Ramos (cell line): ENCODE data around the gene GPLD1.

Source experiments
- in situ Hi-C: fragments of 300-500 bp; cut with MboI; formaldehyde crosslinking; loops from one replicate; pipeline ENCODE4 v1.14.3; 2022; ENCODE audit warnings: low sequenced_read_pairs; ENCODE audit not compliant: unreplicated experiment

Gene GPLD1

GRCh38 chr6:24464253-24465038 lies 24.9 kb downstream of the GPLD1 start:
- in situ Hi-C loops = no loop called here

DNA sequence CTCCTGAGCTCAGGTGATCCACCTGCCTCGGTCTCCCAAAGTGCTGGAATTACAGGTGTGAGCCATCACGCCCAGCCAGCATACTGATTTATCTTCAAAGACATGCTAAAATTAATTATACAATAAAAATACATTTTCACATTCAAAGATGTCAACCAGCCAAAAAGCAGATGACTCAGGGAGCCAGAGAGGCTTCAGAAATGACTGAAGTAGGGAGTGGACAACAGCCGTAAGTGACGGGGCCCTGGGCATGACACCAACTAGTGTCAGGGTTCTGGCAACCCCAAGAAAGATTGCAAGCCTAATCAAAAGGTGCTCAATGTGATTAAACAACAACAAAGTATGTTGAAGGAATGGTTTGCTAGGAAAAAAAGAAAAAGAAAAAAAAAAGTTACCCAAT lies 28.4 kb downstream of the GPLD1 start:
- in situ Hi-C loops = no loop called here

DNA sequence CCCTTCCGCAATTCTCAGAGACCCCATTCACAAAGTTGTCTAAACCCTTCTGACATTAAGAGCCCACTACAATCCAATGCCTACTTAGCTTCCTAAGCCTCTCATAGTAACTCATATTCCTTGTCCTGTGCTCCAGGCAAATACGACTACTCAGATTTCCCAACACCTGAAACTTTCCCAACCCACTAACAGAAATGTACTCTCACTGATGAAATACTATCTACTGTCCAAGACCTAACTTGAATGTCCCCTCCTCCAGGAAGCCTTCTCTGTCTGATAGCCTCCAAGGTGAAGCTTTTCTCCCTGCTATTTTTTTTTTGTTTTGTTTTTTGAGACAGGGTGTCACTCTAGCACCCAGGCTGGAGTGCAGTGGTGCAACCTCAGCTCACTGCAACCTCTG lies 30.4 kb downstream of the GPLD1 start:
- in situ Hi-C loops = no loop called here

DNA sequence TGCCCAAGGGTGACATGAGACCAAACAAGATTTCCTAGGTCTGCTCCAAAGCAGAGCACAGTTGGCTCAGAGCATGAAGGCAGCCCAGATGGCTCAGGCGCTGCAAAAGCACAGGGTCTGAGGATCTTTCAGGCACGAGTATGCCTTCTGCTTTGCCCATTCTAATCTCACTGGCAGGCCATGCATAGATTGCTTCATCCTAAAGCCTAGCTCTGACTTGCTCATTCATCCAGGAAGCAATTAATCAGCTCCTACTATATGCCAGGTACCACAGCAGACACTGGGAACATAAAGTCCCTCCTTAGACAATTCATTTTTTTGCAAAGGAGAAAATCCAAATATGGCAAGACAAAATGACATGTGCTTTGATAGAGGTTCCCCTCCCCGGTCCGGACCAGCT lies 31.2 kb downstream of the GPLD1 start:
- in situ Hi-C loops = no loop called here

- in situ Hi-C loops = no loop called here
Observed at GRCh38 chr6:24455061-24455460, 34.3 kb downstream of the GPLD1 start.

DNA sequence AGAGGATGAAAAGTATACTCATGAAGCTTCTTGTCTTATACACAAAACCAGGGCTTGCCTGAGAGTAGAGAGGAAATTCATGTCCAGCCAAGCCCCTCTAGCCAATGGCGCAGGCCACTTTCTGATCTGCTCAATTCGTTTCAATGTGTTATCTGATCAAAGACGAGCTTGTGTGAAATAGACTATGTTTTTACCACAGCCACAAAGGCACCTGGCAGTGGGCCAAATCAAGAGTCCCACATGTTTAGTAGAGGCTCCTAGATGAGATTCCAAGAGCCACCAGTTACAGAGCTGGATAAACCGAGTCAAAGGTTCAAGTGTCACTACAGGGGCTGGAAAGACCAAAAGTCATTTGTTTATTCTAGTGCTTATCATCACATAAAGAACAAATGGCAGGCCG lies 34.9 kb downstream of the GPLD1 start:
- in situ Hi-C loops = no loop called here

DNA sequence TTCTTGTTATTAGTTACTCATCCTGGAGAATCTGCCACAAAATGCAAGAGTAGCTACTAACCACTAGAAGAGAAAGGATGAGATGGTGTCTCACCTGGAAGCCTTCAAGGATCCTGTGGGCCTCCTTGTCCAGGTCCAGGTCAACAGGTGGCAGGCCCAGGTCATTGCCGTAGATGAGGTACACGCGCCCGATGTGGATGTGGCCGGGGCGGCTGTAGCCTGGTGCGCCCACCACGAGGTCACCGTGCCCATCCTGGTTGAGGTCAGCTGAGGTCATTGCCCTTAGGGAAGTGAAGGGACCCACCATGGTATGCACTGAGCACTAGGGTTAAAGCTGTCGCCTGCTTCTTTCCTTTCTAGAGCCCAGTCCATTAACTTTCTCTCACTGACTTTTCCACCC lies 35.5 kb downstream of the GPLD1 start:
- in situ Hi-C loops = no loop called here

DNA sequence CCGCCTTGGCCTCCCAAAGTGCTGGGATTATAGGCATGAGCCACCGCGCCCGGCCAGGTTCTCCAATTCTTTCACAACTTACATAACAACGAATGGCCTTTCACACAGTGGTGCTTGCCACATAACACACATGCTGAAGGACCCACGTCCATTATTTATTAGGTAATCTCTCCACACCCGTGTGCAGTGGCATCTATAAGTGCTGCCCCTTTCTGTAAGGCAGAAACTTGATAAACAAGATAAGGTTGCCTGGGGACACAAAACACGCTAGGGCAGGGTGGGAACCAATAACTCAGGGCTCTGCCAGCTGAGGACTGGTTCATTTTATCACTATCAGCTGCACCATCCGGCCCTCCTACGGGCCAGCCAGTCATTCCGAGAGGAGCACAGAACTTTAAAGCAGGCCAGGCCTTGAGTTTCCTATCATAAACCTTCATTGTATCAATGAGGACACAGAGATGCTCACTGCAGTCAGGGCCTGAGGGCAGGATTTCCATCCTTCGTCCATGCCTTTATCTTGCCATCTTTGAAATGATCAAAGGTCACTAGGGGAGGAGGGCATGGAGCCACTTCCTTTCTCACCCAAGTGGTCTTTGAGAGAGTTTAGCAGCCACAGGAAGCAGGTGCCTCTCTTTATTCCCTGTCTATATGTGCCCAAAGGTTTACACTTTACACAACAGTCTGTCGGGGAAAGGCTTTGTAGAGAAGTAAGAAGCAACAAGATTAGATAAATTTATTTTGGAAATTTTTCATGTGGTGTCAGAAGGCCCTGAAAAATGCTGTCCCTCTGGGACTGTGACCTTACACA lies 37.6 kb downstream of the GPLD1 start:
- in situ Hi-C loops = no loop called here

DNA sequence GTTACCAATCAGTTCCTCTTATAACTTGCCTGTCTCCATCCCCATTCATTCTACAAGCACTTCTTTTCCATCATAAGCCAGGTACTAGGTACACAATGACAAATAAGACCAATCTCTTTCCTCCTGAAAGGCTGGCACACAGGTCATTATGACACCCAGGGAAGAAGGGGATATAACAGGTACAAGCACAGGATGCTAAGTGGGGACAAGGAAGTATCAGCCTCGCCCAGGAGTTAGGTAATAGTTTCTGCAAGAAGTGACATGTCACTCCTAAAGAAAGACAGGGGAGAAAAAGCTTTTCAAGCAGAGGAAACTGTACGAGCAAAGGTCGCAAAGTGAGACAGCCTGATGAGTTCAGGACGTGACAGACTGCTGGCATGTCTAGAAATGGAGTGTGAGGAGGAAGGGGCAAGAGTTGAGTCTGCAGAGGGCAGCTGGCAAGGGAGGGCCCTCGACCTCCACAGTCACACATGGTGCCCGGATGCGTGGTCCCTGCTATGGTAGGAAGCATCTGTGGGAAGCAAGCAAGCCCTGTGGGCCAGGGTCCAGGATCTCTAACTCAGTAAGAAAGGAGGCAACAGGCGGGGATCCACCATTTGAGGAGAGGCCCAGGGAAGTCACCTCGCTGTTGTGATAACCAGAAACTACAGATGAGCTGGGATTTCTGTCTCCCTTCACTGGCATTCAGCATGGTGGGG lies 40.4 kb downstream of the GPLD1 start:
- in situ Hi-C loops = no loop called here

- in situ Hi-C loops = no loop called here
Observed at GRCh38 chr6:24448396-24448795, 41.0 kb downstream of the GPLD1 start.

- in situ Hi-C loops = no loop called here
Observed at GRCh38 chr6:24446670-24447069, 42.7 kb downstream of the GPLD1 start.

GRCh38 chr6:24445704-24446103 lies 43.7 kb downstream of the GPLD1 start:
- in situ Hi-C loops = no loop called here

DNA sequence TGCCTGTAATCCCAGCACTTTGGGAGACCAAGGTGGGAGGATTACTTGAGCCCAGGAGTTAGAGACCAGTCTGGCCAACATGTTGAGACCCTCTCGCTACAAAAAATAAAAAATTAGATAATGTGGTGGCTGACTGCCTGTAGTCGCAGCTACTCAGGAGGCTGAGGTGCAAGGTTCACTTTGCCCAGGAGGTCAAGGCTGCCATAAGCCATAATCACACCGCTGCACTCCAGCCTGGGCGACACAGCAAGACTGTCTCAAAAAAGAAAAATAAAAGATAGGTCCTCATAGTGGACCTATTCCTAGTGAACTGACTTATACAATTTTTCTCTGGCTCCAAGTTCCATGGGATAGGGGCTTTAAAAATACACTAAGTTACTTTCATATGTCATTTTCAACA lies 44.8 kb downstream of the GPLD1 start:
- in situ Hi-C loops = no loop called here

DNA sequence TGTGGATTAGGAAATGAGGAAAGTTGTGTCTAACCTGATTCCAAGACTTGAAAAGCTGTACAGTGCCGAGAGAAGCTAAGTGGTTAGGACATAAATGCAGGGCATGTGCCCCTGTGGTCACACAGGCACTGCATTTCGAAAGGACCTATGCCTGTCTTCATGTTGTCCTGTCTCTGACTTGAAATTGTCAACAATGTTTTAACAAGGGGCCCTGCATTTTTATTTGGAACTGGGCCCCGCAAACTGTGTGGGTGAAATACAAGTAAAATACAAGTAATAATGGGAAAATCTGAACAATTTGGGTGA lies 47.8 kb downstream of the GPLD1 start:
- in situ Hi-C loops = no loop called here

GRCh38 chr6:24440897-24441598 lies 48.3 kb downstream of the GPLD1 start:
- in situ Hi-C loops = no loop called here

- in situ Hi-C loops = loop anchor here (10.0 kb wide), 1 partner anchor 255 kb away; no protein-coding TSS in a partner anchor
Observed at GRCh38 chr6:24439858-24440539, 49.4 kb downstream of the GPLD1 start.

DNA sequence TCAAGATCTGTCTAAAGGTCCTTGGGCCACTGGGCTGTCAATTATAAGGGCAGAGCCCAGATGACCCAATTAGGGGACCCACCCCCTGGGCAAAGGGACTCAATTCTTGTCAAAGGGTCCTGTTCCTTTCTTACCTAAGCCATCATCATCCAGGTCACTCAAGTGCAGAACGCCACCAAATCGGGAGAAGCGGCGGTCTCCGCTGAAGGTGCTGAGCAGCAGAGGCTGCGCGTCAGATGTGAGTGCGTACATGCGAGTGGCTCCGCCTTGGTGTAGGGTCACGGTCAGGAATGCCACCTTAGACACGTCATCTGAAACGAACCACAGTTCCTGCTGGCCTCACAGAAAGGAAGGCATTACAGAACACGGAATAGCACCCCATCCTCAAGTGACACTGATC lies 52.4 kb downstream of the GPLD1 start:
- in situ Hi-C loops = loop anchor here (10.0 kb wide), 1 partner anchor 258 kb away; no protein-coding TSS in a partner anchor

DNA sequence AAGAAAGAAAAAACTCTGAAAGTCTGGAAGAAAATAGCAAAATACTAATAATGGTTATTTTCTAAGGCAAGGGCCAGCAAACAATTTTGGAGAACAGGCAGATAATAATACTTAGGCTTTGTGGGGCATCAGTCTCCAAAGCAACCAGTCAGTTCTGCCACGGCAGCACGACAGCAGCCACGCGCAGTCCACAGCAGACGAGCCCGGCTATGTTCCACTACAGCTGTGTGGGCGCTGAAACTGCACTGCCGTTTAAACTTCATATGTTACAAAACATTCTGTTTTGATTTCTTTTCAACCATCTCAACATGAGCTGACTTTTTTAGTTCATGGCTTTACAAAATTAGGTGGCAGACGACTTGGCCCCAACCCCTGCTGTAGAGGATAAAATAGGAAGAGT lies 56.8 kb downstream of the GPLD1 start:
- in situ Hi-C loops = loop anchor here (10.0 kb wide), 1 partner anchor 262 kb away; no protein-coding TSS in a partner anchor

GRCh38 chr6:24431045-24431451 lies 58.3 kb downstream of the GPLD1 start:
- in situ Hi-C loops = loop anchor here (10.0 kb wide), 1 partner anchor 264 kb away; no protein-coding TSS in a partner anchor

DNA sequence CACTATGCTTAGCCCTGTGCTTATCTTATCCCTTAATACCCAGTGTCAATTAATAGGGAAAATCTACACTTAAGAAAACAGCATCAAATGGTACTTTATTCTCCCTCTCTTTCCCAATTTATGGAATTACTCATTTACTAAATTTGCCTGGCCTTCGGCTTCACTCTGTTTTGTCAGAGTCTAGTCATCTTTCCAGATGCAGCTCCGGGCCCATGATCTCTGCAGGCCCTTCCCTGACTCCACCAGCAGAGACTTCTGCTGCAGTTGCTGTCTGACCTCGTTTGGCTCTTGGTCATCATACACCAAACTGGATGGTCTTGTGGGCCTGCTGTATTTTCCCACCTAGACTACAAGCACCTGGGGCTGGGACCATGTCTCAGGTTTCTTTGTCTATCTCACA lies 59.3 kb downstream of the GPLD1 start:
- in situ Hi-C loops = loop anchor here (10.0 kb wide), 1 partner anchor 265 kb away; no protein-coding TSS in a partner anchor
